Calu3 (cell line): ENCODE measurements around the gene PLEKHA7. TPM values are rescaled to one million over a fixed set of nuclear protein-coding genes. Genes with fewer than 3 reads are reported as not detected.
"Not testable (repeated sequence)": the region's sequence is repeated elsewhere in the genome, so short reads cannot be mapped to it uniquely, and the experiment has no call there.

ENCODE experiments used
- BruUV-seq: library from RNA; stranded (reverse); fragments of 400-500 nt; replicated peaks from 2 replicates; lab custom pipeline; 2021; lab: Mats Ljungman, UMichigan
- CTCF ChIA-PET: fragments of 300-600 bp; sonication (Branson Sonifier 250); formaldehyde crosslinking; loops from one replicate; lab custom pipeline; 2022; ENCODE audit warnings: antibody characterized with exemption; lab: Charles Lee
- DNase-seq: peaks from one replicate; pipeline ENCODE4 v3.0.0; 2022
- H3K27ac Mint-ChIP-seq: one replicate; pipeline ENCODE4 v1.8.0; 2022; ENCODE audit warnings: mixed read lengths; ENCODE audit not compliant: unreplicated experiment
- H3K27me3 Mint-ChIP-seq: one replicate; pipeline ENCODE4 v1.8.0; 2022; ENCODE audit warnings: mixed read lengths; ENCODE audit not compliant: unreplicated experiment
- H3K36me3 Mint-ChIP-seq: one replicate; pipeline ENCODE4 v1.8.0; 2022; ENCODE audit warnings: mild to moderate bottlenecking, moderate library complexity, mixed read lengths; ENCODE audit not compliant: insufficient read depth, unreplicated experiment
- H3K4me1 Mint-ChIP-seq: one replicate; pipeline ENCODE4 v1.8.0; 2022; ENCODE audit warnings: mild to moderate bottlenecking, low read depth, mixed read lengths; ENCODE audit not compliant: unreplicated experiment
- H3K4me3 Mint-ChIP-seq: one replicate; pipeline ENCODE4 v1.8.0; 2022; ENCODE audit warnings: mild to moderate bottlenecking, low read depth, moderate library complexity, mixed read lengths; ENCODE audit not compliant: unreplicated experiment
- H3K9me3 Mint-ChIP-seq: one replicate; pipeline ENCODE4 v1.8.0; 2022; ENCODE audit warnings: low read depth, mixed read lengths; ENCODE audit not compliant: unreplicated experiment
- CTCF ChIP-seq: fragments of 200-600 bp; IDR thresholded peaks from one replicate; pipeline ENCODE4 v1.8.0; 2022; ENCODE audit warnings: antibody characterized with exemption; ENCODE audit not compliant: unreplicated experiment
- intact Hi-C: fragments of 100-400 bp; cut with micrococcal nuclease; formaldehyde crosslinking; loops from one replicate; pipeline ENCODE4 v1.10.0; 2022; ENCODE audit not compliant: unreplicated experiment
- total RNA-seq: library from RNA; stranded (reverse); gene quantifications from 2 replicates; pipeline ENCODE4 v1.2.3, GENCODE V29; 2022

The PLEKHA7 gene
- total RNA-seq, 1 experiment from 2014 or later: 138 TPM

- no peaks in the 10 kb centered on the region for H3K27me3 Mint-ChIP-seq
- intact Hi-C loops: loop anchor here (5.0 kb wide), 1 partner anchor 99 kb away; no protein-coding TSS in a partner anchor
- no peak for DNase-seq
- TF ChIP-seq CTCF: no peak
- H3K9me3 Mint-ChIP-seq: no peaks in the 10 kb centered on the region
- no TSS peak for BruUV-seq
- H3K4me1 Mint-ChIP-seq: peaks cover 86% of the 10 kb centered on the region
- H3K4me3 Mint-ChIP-seq: no peak overlapping the region
- CTCF ChIA-PET: interaction anchor here (1.5 kb wide), 1 partner anchor 101 kb away, joined by 3 read pairs; no protein-coding TSS in a partner anchor
- peaks cover 64% of the 10 kb centered on the region for H3K36me3 Mint-ChIP-seq
- H3K27ac Mint-ChIP-seq: peak overlapping the region; percentile 8
Observed at GRCh38 chr11:16921019-16921418, 93.2 kb downstream of the PLEKHA7 start.

- no TSS peak for BruUV-seq
- Mint-ChIP-seq H3K27me3 (no peaks in the 10 kb centered on the region), H3K9me3 (no peaks in the 10 kb centered on the region), H3K4me1 (peaks cover 81% of the 10 kb centered on the region), H3K4me3 (no peak overlapping the region), H3K27ac (no peak overlapping the region), H3K36me3 (peaks cover 59% of the 10 kb centered on the region)
- intact Hi-C loops: loop anchor here (5.0 kb wide), 1 partner anchor 98 kb away; no protein-coding TSS in a partner anchor
- CTCF ChIA-PET: interaction anchor here (1.2 kb wide), 1 partner anchor 18 kb away, joined by 3 read pairs; no protein-coding TSS in a partner anchor
- no peak for TF ChIP-seq CTCF
- no peak for DNase-seq
Observed at GRCh38 chr11:16920559-16920958, 93.7 kb downstream of the PLEKHA7 start.

- intact Hi-C loops: loop anchor here (2.0 kb wide), 2 partner anchors 16 to 36 kb away; no protein-coding TSS in a partner anchor
- CTCF ChIA-PET: interaction anchor here (0.7 to 2.5 kb wide), 10 partner anchors 15 to 214 kb away, joined by 3 to 13 read pairs (median 5); no protein-coding TSS in a partner anchor
- Mint-ChIP-seq H3K36me3 (peaks cover 51% of the 10 kb centered on the region), H3K4me3 (peak overlapping the region; percentile 45), H3K27ac (peak overlapping the region; percentile 94), H3K4me1 (peaks cover 84% of the 10 kb centered on the region)
- not testable (repeated sequence) for H3K9me3 Mint-ChIP-seq, BruUV-seq, H3K27me3 Mint-ChIP-seq
- DNase-seq: peak; percentile 69
Observed at GRCh38 chr11:16918543-16919182, 95.6 kb downstream of the PLEKHA7 start.

- peaks cover 51% of the 10 kb centered on the region for H3K36me3 Mint-ChIP-seq
- DNase-seq: peak; percentile 26
- peak overlapping the region; percentile 45 for H3K4me3 Mint-ChIP-seq
- CTCF ChIA-PET: interaction anchor here (0.7 to 2.5 kb wide), 8 partner anchors 15 to 213 kb away, joined by 3 to 13 read pairs (median 6); no protein-coding TSS in a partner anchor
- H3K9me3 Mint-ChIP-seq: no peaks in the 10 kb centered on the region
- TSS peak; percentile 1 for BruUV-seq
- H3K27ac Mint-ChIP-seq: peak overlapping the region; percentile 94
- intact Hi-C loops: loop anchor here (2.0 kb wide), 2 partner anchors 15 to 35 kb away; no protein-coding TSS in a partner anchor
- no peak for TF ChIP-seq CTCF
- H3K27me3 Mint-ChIP-seq: no peaks in the 10 kb centered on the region
- H3K4me1 Mint-ChIP-seq: peaks cover 84% of the 10 kb centered on the region
Observed at GRCh38 chr11:16917941-16918340, 96.3 kb downstream of the PLEKHA7 start.
